ENCODE results near the gene UFM1. TPM values are rescaled to one million over a fixed set of nuclear protein-coding genes. Genes with fewer than 3 reads are reported as not detected.

The UFM1 gene
- total RNA-seq, 4 donors from 2014 or later: 18.3 to 61.6 (median 37.2) TPM

DNA sequence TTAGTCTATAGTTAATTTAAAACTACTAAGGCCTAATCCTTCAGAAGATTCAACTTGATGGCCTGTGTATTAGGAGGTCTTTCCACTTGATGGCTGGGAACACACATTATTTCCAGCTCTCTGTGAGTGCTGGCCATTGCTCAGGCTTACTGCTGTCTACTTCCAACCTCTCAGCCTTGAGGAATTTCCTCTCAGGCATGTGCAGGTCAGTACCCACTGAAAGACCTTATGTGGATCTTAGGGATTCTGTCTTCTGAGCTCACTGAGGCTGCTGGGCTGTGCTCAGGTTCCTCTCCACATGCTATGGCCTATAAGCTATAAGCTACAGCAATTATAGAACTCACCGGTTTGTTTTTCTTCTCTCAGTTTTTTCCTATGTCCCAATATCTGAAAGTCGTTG lies 11.6 kb upstream of the UFM1 start:
- intact Hi-C loops (cut with DNase I; ENCODE audit: low total_unique reads): no loop called here
- Histone ChIP-seq H3K36me3 (no peaks in the 10 kb centered on the region), H3K4me1 (no peaks in the 10 kb centered on the region), H3K27me3 (no peaks in the 10 kb centered on the region), H3K4me3 (no peak overlapping the region), H3K27ac (no peak overlapping the region), H3K9me3 (no peaks in the 10 kb centered on the region)
- WGBS, 2 donors (ENCODE audit: low coverage in 1 of 2): 83 to 96% methylated on average over 1 to 2 of the region's 2 CpGs
- in situ Hi-C loops (cut with MboI; ENCODE audit: low pct_ligation_motif_present in 1 of 4, low pct_unique_long_range_greater_than_20kb in 1 of 4, low sequenced_read_pairs in 3 of 4): no loop called here
- TF ChIP-seq, protein P1, sequence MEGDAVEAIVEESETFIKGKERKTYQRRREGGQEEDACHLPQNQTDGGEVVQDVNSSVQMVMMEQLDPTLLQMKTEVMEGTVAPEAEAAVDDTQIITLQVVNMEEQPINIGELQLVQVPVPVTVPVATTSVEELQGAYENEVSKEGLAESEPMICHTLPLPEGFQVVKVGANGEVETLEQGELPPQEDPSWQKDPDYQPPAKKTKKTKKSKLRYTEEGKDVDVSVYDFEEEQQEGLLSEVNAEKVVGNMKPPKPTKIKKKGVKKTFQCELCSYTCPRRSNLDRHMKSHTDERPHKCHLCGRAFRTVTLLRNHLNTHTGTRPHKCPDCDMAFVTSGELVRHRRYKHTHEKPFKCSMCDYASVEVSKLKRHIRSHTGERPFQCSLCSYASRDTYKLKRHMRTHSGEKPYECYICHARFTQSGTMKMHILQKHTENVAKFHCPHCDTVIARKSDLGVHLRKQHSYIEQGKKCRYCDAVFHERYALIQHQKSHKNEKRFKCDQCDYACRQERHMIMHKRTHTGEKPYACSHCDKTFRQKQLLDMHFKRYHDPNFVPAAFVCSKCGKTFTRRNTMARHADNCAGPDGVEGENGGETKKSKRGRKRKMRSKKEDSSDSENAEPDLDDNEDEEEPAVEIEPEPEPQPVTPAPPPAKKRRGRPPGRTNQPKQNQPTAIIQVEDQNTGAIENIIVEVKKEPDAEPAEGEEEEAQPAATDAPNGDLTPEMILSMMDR (IDR thresholded peaks at IDR 0.05): no peak
- no peak for TF ChIP-seq EP300 (IDR thresholded peaks at IDR 0.05; ENCODE audit: low read depth)
- no peak for TF ChIP-seq POLR2A (IDR thresholded peaks at IDR 0.05)
- TF ChIP-seq POLR2AphosphoS5 (IDR thresholded peaks at IDR 0.05): no peak
- no peak for DNase-seq

DNA sequence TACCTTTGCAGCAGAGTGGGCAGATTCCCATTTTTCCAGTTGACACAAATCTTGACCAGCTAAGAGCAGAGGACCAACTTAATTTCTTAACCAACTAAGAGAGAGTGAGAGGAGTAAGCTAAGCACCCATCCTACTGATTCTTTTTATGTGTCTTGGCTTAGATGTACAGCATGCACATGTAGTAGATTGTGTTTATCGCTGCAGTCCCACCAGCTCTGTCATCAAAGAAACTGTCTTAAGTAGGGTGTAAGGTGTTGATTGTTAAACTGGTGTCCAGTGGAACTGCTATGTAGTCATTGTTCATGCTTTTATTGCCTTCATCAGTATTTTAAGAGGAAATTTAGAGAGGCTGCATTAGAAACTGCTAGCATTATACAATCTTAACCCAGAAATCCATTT lies 9.0 kb upstream of the UFM1 start:
- 100% methylated on average over 1 of the region's 1 CpG; no CpG with 5 or more reads in 1 of the 2 donors for WGBS, 2 donors (ENCODE audit: low coverage in 1 of 2)
- H3K27me3 ChIP-seq: no peaks in the 10 kb centered on the region
- in situ Hi-C loops (cut with MboI; ENCODE audit: low pct_ligation_motif_present in 1 of 4, low pct_unique_long_range_greater_than_20kb in 1 of 4, low sequenced_read_pairs in 3 of 4): no loop called here
- no peak for DNase-seq
- no peak overlapping the region for H3K27ac ChIP-seq
- TF ChIP-seq POLR2A (IDR thresholded peaks at IDR 0.05) (no peak), POLR2AphosphoS5 (IDR thresholded peaks at IDR 0.05) (no peak), EP300 (IDR thresholded peaks at IDR 0.05; ENCODE audit: low read depth) (no peak)
- TF ChIP-seq, protein P1 (IDR thresholded peaks at IDR 0.05): no peak
- no peak overlapping the region for H3K4me3 ChIP-seq
- H3K4me1 ChIP-seq: no peaks in the 10 kb centered on the region
- intact Hi-C loops (cut with DNase I; ENCODE audit: low total_unique reads): no loop called here
- no peaks in the 10 kb centered on the region for H3K9me3 ChIP-seq
- no peaks in the 10 kb centered on the region for H3K36me3 ChIP-seq

DNA sequence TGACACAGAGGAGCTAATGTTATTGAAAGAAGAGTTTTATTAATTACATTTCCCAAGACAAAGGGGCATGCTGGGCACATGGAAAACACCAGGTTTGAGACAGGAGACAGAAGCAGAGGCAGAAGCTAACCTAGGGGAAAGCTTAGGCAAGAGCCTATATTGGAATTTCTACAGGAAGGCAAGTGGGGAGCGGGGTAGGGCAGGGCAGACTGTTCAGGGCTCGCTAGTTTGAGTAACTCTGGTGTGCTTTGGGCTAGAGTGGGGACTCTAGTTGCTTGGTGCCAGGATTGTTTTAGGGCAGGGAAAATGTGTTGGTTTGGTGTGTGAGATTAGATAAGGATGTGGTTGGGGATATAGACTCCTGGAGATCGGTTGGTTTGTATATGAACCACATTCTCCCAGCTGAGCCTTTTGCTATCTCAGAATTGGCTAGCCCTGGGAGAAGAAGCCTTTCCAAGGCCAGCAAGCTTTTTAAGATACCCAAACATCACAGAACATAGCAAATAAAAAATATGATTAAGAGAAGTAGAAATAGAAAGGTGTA lies 8.4 kb upstream of the UFM1 start:
- 87 to 92% methylated on average over 3 of the region's 3 CpGs for WGBS, 2 donors (ENCODE audit: low coverage in 1 of 2)
- no peak for TF ChIP-seq POLR2A (IDR thresholded peaks at IDR 0.05)
- TF ChIP-seq, protein P1 (IDR thresholded peaks at IDR 0.05): no peak
- no peak for TF ChIP-seq POLR2AphosphoS5 (IDR thresholded peaks at IDR 0.05)
- no peak for TF ChIP-seq EP300 (IDR thresholded peaks at IDR 0.05; ENCODE audit: low read depth)
- H3K9me3 ChIP-seq: no peaks in the 10 kb centered on the region
- H3K27me3 ChIP-seq: no peaks in the 10 kb centered on the region
- intact Hi-C loops (cut with DNase I; ENCODE audit: low total_unique reads) (no loop called here), in situ Hi-C loops (cut with MboI; ENCODE audit: low pct_ligation_motif_present in 1 of 4, low pct_unique_long_range_greater_than_20kb in 1 of 4, low sequenced_read_pairs in 3 of 4) (no loop called here)
- no peak overlapping the region for H3K27ac ChIP-seq
- no peak for DNase-seq
- no peak overlapping the region for H3K4me3 ChIP-seq
- no peaks in the 10 kb centered on the region for H3K4me1 ChIP-seq
- H3K36me3 ChIP-seq: no peaks in the 10 kb centered on the region

DNA sequence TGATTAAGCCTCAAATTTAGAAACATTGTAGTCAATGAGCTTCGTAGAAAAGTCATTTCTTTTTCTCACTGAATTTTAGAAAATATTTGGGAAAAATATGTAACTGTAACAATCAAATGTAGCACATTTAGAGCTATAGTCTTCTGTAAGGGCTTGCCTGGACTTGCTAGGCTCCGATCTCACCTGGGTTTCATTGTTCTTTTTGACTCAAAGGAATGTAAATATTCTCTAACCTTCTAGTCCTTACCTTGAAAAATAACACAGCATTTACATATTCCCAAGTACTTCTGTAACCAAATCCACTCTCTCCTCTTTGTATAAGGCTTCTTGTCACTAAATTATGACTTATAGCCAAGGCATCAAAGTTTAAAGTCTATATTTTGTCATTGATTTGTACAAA lies 2.9 kb upstream of the UFM1 start:
- in situ Hi-C loops (cut with MboI; ENCODE audit: low pct_ligation_motif_present in 1 of 4, low pct_unique_long_range_greater_than_20kb in 1 of 4, low sequenced_read_pairs in 3 of 4): no loop called here
- no peaks in the 10 kb centered on the region for H3K9me3 ChIP-seq
- intact Hi-C loops (cut with DNase I; ENCODE audit: low total_unique reads): no loop called here
- no peaks in the 10 kb centered on the region for H3K36me3 ChIP-seq
- WGBS, 2 donors (ENCODE audit: low coverage in 1 of 2): 86 to 95% methylated on average over 2 of the region's 2 CpGs
- H3K27me3 ChIP-seq: no peaks in the 10 kb centered on the region
- no peak for DNase-seq
- no peak overlapping the region for H3K4me3 ChIP-seq
- TF ChIP-seq EP300 (IDR thresholded peaks at IDR 0.05; ENCODE audit: low read depth): no peak
- TF ChIP-seq POLR2A (IDR thresholded peaks at IDR 0.05): no peak
- TF ChIP-seq, protein P1 (IDR thresholded peaks at IDR 0.05): no peak
- no peak for TF ChIP-seq POLR2AphosphoS5 (IDR thresholded peaks at IDR 0.05)
- peaks cover 0 to 15% (median 13%) of the 10 kb centered on the region in 4 donors for H3K4me1 ChIP-seq
- no peak overlapping the region for H3K27ac ChIP-seq
